ENCODE data around the gene IRF2. TPM values are rescaled to one million over a fixed set of nuclear protein-coding genes. Genes with fewer than 3 reads are reported as not detected.

Gene IRF2
- total RNA-seq, 1 donor = 43.8 TPM

DNA sequence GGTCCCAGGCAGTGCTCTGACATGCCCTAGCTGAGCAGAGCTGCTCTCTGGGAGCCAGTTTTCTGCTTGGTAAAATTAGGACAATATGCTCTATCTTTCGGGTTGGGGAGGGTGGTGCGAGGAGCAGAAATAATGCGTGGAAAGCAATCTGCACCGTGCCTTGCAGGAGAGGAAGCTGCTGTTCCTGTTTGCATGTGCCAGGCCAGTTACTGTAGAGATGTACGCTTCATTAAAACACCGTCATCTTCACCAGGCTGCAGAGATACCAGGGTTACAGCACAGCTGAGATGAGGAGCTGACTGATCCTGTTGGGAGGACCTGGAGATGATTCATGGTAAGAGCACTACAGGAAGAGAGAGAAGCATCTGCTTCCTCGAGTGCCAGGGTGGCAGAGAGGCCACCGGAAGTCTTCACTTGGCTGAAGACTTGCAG, 29.5 kb upstream of the IRF2 start:
- Histone ChIP-seq H3K27ac (ENCODE audit: low read depth, low read length) (no peak overlapping the region), H4K20me1 (ENCODE audit: insufficient read depth, low read length) (no peaks in the 10 kb centered on the region), H3K4me1 (ENCODE audit: insufficient read depth, low read length) (no peaks in the 10 kb centered on the region), H3K79me2 (ENCODE audit: insufficient read depth, low read length) (no peaks in the 10 kb centered on the region), H3K4me3 (ENCODE audit: insufficient read depth, low read length) (no peak overlapping the region), H2AFZ (ENCODE audit: low read length) (no peak overlapping the region), H3K36me3 (ENCODE audit: insufficient read depth, low read length) (no peaks in the 10 kb centered on the region), H3K4me2 (ENCODE audit: insufficient read depth, low read length) (no peak overlapping the region), H3K27me3 (ENCODE audit: insufficient read depth, low read length) (no peaks in the 10 kb centered on the region), H3K9me3 (ENCODE audit: low read depth, low read length) (no peaks in the 10 kb centered on the region)
- DNase-seq (ENCODE audit: insufficient read length, low spot score, missing footprints) = no peak
- TF ChIP-seq, protein P1, sequence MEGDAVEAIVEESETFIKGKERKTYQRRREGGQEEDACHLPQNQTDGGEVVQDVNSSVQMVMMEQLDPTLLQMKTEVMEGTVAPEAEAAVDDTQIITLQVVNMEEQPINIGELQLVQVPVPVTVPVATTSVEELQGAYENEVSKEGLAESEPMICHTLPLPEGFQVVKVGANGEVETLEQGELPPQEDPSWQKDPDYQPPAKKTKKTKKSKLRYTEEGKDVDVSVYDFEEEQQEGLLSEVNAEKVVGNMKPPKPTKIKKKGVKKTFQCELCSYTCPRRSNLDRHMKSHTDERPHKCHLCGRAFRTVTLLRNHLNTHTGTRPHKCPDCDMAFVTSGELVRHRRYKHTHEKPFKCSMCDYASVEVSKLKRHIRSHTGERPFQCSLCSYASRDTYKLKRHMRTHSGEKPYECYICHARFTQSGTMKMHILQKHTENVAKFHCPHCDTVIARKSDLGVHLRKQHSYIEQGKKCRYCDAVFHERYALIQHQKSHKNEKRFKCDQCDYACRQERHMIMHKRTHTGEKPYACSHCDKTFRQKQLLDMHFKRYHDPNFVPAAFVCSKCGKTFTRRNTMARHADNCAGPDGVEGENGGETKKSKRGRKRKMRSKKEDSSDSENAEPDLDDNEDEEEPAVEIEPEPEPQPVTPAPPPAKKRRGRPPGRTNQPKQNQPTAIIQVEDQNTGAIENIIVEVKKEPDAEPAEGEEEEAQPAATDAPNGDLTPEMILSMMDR (IDR thresholded peaks at IDR 0.05; ENCODE audit: extremely low read depth, low read depth, low read length) = no peak

DNA sequence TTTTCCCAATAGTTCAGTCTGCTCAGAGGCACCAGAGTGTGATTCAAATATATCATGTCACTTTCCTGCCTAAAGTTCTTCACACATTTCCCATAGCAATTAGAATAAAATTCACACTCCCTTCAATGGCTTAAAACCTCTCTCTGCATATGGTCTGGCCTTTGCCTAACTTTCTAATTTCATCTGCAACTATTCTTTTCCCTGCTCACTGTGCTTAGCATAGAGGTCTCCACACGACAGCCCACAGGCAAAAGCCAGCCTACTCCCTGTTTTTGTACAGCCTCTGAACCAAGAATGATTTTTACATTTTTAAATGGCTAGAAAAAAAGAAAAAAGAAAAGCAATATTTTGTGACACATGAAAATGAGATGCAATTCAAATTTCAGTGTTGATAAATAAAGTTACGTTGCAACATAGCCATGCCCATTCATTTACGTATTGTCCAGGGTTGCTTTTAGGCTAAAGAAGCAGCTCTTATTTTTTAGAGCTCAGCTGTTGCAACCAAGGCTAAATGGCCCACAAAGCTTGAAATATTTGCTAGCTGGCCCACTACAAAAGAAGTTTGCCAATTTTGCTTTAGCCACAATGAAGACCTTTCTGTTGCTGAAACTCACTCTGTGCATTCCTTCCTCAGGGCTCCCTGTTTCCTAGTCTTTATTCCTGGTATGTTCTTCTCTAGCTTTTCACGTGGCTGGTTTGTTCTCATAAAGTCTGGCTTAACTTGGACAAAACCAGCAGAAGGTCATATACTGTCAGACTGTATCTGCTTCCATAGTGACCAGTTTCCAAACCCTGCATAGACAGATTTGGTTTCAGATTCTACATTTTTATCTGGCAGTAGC, 26.6 kb upstream of the IRF2 start:
- DNase-seq (ENCODE audit: insufficient read length, low spot score, missing footprints) = no peak
- Histone ChIP-seq H3K9me3 (ENCODE audit: low read depth, low read length) (no peaks in the 10 kb centered on the region), H3K36me3 (ENCODE audit: insufficient read depth, low read length) (no peaks in the 10 kb centered on the region), H2AFZ (ENCODE audit: low read length) (no peak overlapping the region), H3K4me2 (ENCODE audit: insufficient read depth, low read length) (no peak overlapping the region), H3K27ac (ENCODE audit: low read depth, low read length) (no peak overlapping the region), H3K4me3 (ENCODE audit: insufficient read depth, low read length) (no peak overlapping the region), H3K79me2 (ENCODE audit: insufficient read depth, low read length) (no peaks in the 10 kb centered on the region), H3K27me3 (ENCODE audit: insufficient read depth, low read length) (no peaks in the 10 kb centered on the region), H3K4me1 (ENCODE audit: insufficient read depth, low read length) (no peaks in the 10 kb centered on the region), H4K20me1 (ENCODE audit: insufficient read depth, low read length) (no peaks in the 10 kb centered on the region)
- TF ChIP-seq, protein P1 (IDR thresholded peaks at IDR 0.05; ENCODE audit: extremely low read depth, low read depth, low read length) = no peak

DNA sequence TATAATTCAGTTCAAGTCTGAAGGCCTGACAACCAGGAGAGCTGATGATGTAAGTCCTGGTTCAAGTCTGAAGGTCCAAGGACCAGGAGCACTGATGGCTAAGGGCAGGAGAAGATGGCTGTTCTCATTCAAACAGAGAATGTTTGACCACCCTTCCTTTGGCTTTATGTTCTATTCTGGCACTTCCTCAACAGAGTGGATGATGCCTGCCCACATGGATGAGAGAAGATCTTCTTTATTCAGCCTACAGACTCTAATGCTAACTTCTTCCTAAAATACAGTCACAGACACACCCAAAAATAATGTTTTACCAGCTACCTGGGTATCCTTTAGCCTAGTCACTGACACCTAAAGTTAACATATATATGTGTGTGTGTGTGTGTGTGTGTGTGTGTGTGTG, 25.6 kb upstream of the IRF2 start:
- H3K9me3 ChIP-seq (ENCODE audit: low read depth, low read length) = no peaks in the 10 kb centered on the region
- no peak for DNase-seq (ENCODE audit: insufficient read length, low spot score, missing footprints)

DNA sequence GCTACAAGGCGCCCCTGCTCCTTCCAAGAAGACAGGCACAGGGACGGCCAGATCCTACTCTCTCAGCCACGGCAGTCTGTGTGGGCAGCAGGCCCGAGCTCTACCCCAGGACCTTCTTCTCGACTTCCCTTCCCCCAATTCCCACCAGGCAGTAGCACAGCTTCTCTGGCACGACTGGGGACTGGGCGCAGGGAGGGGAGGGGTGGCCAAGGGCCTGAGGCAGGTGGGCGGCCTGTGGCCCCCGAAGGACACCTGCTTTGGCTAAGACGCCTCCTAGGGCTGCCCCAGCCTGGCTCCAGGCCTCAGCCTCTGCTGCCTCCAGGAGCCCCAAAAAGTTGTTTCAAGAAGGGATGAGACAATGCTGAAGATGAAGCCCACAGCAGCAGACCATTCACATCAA, 24.2 kb upstream of the IRF2 start:
- TF ChIP-seq, protein P1 (IDR thresholded peaks at IDR 0.05; ENCODE audit: extremely low read depth, low read depth, low read length) = no peak
- no peak for DNase-seq (ENCODE audit: insufficient read length, low spot score, missing footprints)
- no peak overlapping the region for H2AFZ ChIP-seq (ENCODE audit: low read length)
- H3K4me1 ChIP-seq (ENCODE audit: insufficient read depth, low read length) = no peaks in the 10 kb centered on the region
- H3K36me3 ChIP-seq (ENCODE audit: insufficient read depth, low read length) = no peaks in the 10 kb centered on the region
- H3K79me2 ChIP-seq (ENCODE audit: insufficient read depth, low read length) = no peaks in the 10 kb centered on the region
- H3K9me3 ChIP-seq (ENCODE audit: low read depth, low read length) = no peaks in the 10 kb centered on the region
- H3K27me3 ChIP-seq (ENCODE audit: insufficient read depth, low read length) = no peaks in the 10 kb centered on the region
- H4K20me1 ChIP-seq (ENCODE audit: insufficient read depth, low read length) = no peaks in the 10 kb centered on the region
- no peak overlapping the region for H3K4me3 ChIP-seq (ENCODE audit: insufficient read depth, low read length)
- H3K27ac ChIP-seq (ENCODE audit: low read depth, low read length) = no peak overlapping the region
- no peak overlapping the region for H3K4me2 ChIP-seq (ENCODE audit: insufficient read depth, low read length)

More for the DNA sequence above, 25.6 kb upstream of the IRF2 start:
- H3K27ac ChIP-seq (ENCODE audit: low read depth, low read length) = no peak overlapping the region
- H4K20me1 ChIP-seq (ENCODE audit: insufficient read depth, low read length) = no peaks in the 10 kb centered on the region
- no peaks in the 10 kb centered on the region for H3K36me3 ChIP-seq (ENCODE audit: insufficient read depth, low read length)
- no peak overlapping the region for H3K4me3 ChIP-seq (ENCODE audit: insufficient read depth, low read length)
- TF ChIP-seq, protein P1 (IDR thresholded peaks at IDR 0.05; ENCODE audit: extremely low read depth, low read depth, low read length) = no peak
- H2AFZ ChIP-seq (ENCODE audit: low read length) = no peak overlapping the region
- no peak overlapping the region for H3K4me2 ChIP-seq (ENCODE audit: insufficient read depth, low read length)
- H3K4me1 ChIP-seq (ENCODE audit: insufficient read depth, low read length) = no peaks in the 10 kb centered on the region
- H3K27me3 ChIP-seq (ENCODE audit: insufficient read depth, low read length) = no peaks in the 10 kb centered on the region
- no peaks in the 10 kb centered on the region for H3K79me2 ChIP-seq (ENCODE audit: insufficient read depth, low read length)
